Transverse colon (tissue), 4 donors: Measurements from ENCODE around the gene GABRG3. TPM values are rescaled to one million over a fixed set of nuclear protein-coding genes. Genes with fewer than 3 reads are reported as not detected.

Source experiments
- DNase-seq: peaks from one replicate; pipeline ENCODE4 v3.0.0-alpha.2; 2019
- H3K27ac ChIP-seq, 4 donors: fragments of 200-600 bp; sonication (generic); 2 replicates each; pipeline ENCODE4 v1.5.1; 2016 to 2018; ENCODE audit warnings: inconsistent platforms in 4 of 4
- H3K27me3 ChIP-seq: fragments of 200-600 bp; sonication (generic); 2 replicates; pipeline ENCODE4 v1.5.1; 2017; ENCODE audit warnings: inconsistent platforms
- H3K36me3 ChIP-seq, 4 donors: fragments of 200-600 bp; sonication (generic); 2 replicates each; pipeline ENCODE4 v1.5.1; 2017 to 2019; ENCODE audit warnings: inconsistent platforms in 4 of 4
- H3K4me1 ChIP-seq, 4 donors: fragments of 200-600 bp; sonication (generic); 2 replicates each; pipeline ENCODE4 v1.5.1; 2017 to 2020; ENCODE audit warnings: inconsistent platforms in 4 of 4
- H3K4me3 ChIP-seq, 4 donors: fragments of 200-600 bp; sonication (generic); 1 replicate in 1 of 4; 2 replicates in 3 of 4; pipeline versions ENCODE4 v1.5.1 to v1.6.1; 2017 to 2019; ENCODE audit warnings: inconsistent platforms in 4 of 4
- H3K9me3 ChIP-seq, 2 donors: fragments of 200-600 bp; sonication (generic); 2 replicates each; pipeline ENCODE4 v1.5.1; 2017 to 2019; ENCODE audit warnings: inconsistent platforms in 2 of 2
- CTCF ChIP-seq, 5 experiments: fragments of 200-600 bp in 3 of 5; fragments of 450-650 bp in 2 of 5; sonication (generic) in 3 of 5; IDR thresholded peaks; 1 replicate in 2 of 5; 2 replicates in 3 of 5; pipeline ENCODE4 v1.5.1; 2016 to 2017; ENCODE audit warnings: antibody characterized with exemption in 5 of 5, inconsistent platforms in 3 of 5, mild to moderate bottlenecking in 2 of 5, moderate library complexity in 1 of 5
- EP300 ChIP-seq: sonication (generic); formaldehyde crosslinking; IDR thresholded peaks from one replicate; pipeline ENCODE4 v1.6.1; 2017; ENCODE audit warnings: antibody characterized with exemption, low read depth
- POLR2A ChIP-seq: fragments of 450-650 bp; IDR thresholded peaks from one replicate; pipeline ENCODE4 v1.6.1; 2016; ENCODE audit warnings: antibody characterized with exemption, mild to moderate bottlenecking, moderate library complexity
- POLR2AphosphoS5 ChIP-seq, 3 donors: sonication (generic); formaldehyde crosslinking; IDR thresholded peaks; one replicate each; pipeline ENCODE4 v1.6.1; 2016; ENCODE audit warnings: antibody characterized with exemption in 3 of 3
- WGBS, 2 donors: methylation state at CpG; one replicate each; pipeline ENCODE4 v1.1.5; 2018; ENCODE audit warnings: low coverage in 1 of 2; 5-methylcytosine and 5-hydroxymethylcytosine counted together
- in situ Hi-C, 4 donors: fragments of 200-750 bp; cut with MboI; loops; one replicate each; pipeline versions ENCODE4 v1.15.0 to v1.15.1; 2017; ENCODE audit warnings: low sequenced_read_pairs in 3 of 4, low pct_ligation_motif_present in 1 of 4, low pct_unique_long_range_greater_than_20kb in 1 of 4
- intact Hi-C: fragments of 100-400 bp; cut with DNase I; formaldehyde crosslinking; loops from one replicate; pipeline ENCODE4 v1.15.1; 2023; ENCODE audit warnings: low total_unique reads
- total RNA-seq, 4 donors: library from RNA; depleted of rRNA; stranded (reverse); fragments of >200 nt; gene quantifications; one replicate each; pipeline ENCODE4 v1.1.0, GENCODE V29; 2016

Gene GABRG3
- total RNA-seq, 4 donors from 2014 or later: not detected

DNA sequence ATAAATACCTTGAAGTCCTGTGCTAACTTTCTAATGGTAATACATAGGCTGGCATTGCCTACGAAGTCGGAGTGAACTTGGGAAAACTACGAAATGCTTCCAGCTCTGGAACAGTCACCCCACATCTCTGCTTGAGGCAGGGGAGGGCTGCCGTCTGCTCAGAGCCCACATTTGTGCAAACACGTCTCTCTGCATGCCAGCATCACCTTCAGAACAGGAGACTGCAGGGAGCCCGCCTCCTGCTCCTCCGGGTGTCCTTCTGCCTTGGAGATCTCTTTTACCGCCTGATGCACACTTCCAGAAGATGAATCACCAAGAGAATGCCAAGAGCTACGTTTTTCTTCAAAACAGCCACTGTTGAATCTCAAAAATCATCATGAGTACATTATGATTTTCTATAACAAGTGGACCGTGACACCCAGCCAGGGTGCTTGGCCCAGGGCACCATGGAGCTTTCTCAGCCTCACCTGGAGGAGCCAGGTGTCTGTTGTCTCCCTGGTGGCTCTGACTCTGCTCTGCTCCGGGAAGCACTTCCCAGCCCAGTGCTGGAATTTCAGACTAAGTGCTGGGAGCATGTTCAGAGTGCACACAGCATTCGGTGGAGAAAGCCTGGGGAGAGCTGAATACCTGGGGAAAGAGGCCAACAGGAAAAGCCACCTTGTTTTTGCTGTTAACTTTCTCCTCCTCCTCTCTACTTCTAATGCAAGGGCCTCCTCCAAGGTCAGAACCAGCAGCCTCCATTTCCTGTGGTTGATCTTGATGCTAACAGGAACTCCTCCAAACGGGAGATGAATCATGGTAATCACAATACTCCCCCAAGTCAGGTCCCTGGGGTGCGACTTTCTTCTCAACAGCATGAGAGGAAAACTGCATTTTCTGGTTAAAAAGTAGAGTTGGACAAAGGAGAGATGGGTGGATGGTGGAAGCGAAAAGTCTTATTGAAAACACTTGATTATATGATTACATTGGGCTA lies 467.7 kb downstream of the GABRG3 start:
- Histone ChIP-seq H3K4me1 (no peaks in the 10 kb centered on the region), H3K4me3 (no peak overlapping the region), H3K27me3 (no peaks in the 10 kb centered on the region), H3K27ac (no peak overlapping the region), H3K36me3 (no peaks in the 10 kb centered on the region), H3K9me3 (peaks cover 0 to 2% of the 10 kb centered on the region in 2 donors)
- intact Hi-C loops (no loop called here), in situ Hi-C loops (no loop called here)
- TF ChIP-seq POLR2A: no peak
- no peak for TF ChIP-seq POLR2AphosphoS5 (IDR thresholded peaks at IDR 0.05)
- TF ChIP-seq EP300: no peak
- DNase-seq: no peak
- WGBS, 2 donors: 67 to 69% methylated on average over 7 to 15 of the region's 15 CpGs

DNA sequence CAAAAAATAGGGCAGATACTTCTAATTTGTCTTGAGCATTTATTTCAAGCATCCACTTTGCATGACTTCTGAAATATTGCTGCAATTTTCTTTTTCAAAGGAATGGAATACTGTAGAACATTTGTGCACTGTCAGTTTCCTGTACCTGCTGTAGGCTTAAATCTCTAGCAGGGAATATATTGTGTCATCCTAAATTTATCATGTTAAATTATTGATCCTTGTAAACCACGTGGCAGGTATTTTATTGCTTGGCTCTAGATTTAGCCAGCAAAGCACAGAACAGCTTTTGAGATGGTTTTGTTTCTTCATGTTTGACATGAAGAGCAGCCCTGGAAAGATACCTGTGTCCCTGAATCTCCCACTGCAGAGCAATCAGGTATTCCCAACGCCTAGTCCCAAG lies 470.1 kb downstream of the GABRG3 start:
- no peaks in the 10 kb centered on the region for H3K4me1 ChIP-seq
- no peaks in the 10 kb centered on the region for H3K9me3 ChIP-seq
- no peaks in the 10 kb centered on the region for H3K36me3 ChIP-seq
- in situ Hi-C loops (no loop called here), intact Hi-C loops (no loop called here)
- H3K4me3 ChIP-seq: no peak overlapping the region
- WGBS, 2 donors: 35 to 53% methylated on average over 2 of the region's 2 CpGs
- DNase-seq: no peak
- TF ChIP-seq POLR2A (no peak), POLR2AphosphoS5 (IDR thresholded peaks at IDR 0.05) (no peak), EP300 (no peak), CTCF (IDR thresholded peaks at IDR 0.05) (no peak)
- no peaks in the 10 kb centered on the region for H3K27me3 ChIP-seq
- no peak overlapping the region for H3K27ac ChIP-seq

- Histone ChIP-seq H3K4me3 (no peak overlapping the region), H3K9me3 (no peaks in the 10 kb centered on the region), H3K27ac (no peak overlapping the region), H3K36me3 (no peaks in the 10 kb centered on the region), H3K4me1 (no peaks in the 10 kb centered on the region), H3K27me3 (no peaks in the 10 kb centered on the region)
- in situ Hi-C loops: no loop called here
- no peak for TF ChIP-seq POLR2A
- no peak for TF ChIP-seq CTCF (IDR thresholded peaks at IDR 0.05)
- intact Hi-C loops: no loop called here
- no peak for DNase-seq
- WGBS, 2 donors: 72 to 77% methylated on average over 4 to 5 of the region's 5 CpGs
These were observed 477.3 kb downstream of the GABRG3 start for GRCh38 chr15:27448234-27448633.

- no peak for DNase-seq
- H3K27ac ChIP-seq: no peak overlapping the region
- 47 to 50% methylated on average over 2 to 4 of the region's 4 CpGs for WGBS, 2 donors
- in situ Hi-C loops: no loop called here
- intact Hi-C loops: no loop called here
- H3K9me3 ChIP-seq: no peaks in the 10 kb centered on the region
- no peaks in the 10 kb centered on the region for H3K36me3 ChIP-seq
- no peaks in the 10 kb centered on the region for H3K4me1 ChIP-seq
- H3K27me3 ChIP-seq: no peaks in the 10 kb centered on the region
- TF ChIP-seq POLR2AphosphoS5 (IDR thresholded peaks at IDR 0.05) (no peak), CTCF (IDR thresholded peaks at IDR 0.05) (no peak), POLR2A (no peak), EP300 (no peak)
- H3K4me3 ChIP-seq: no peak overlapping the region
These were observed 478.0 kb downstream of the GABRG3 start for GRCh38 chr15:27448986-27449385.
